Measurements from ENCODE around the gene NECTIN2.
"Not testable (repeated sequence)": the region's sequence is repeated elsewhere in the genome, so short reads cannot be mapped to it uniquely, and the experiment has no call there.

NECTIN2 gene

GRCh38 chr19:44851427-44851826 is 5.3 kb downstream of the NECTIN2 start:
- no peak for DNase-seq (ENCODE audit: low read depth in 2 of 2)

DNA sequence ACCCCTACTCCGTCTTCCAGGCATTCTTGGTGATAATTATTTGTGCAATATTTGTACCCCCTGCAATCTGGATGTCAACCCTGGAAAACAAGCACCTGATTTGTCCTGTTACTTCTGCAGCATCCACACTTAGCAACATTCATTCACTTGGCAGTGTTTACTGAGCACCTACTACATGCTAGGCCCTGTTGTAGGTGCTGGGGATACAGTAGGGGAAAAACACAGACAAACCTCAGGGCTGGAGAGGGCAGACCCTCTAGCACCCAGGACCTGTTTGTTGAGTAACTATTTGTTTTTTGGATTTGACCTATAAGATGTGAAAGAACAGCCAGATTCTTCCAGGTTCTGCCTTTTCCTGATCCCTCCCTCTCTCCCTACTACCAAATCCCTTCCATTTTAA is 9.5 kb downstream of the NECTIN2 start:
- DNase-seq (ENCODE audit: low read depth in 2 of 2) = no peak

- DNase-seq (ENCODE audit: low read depth in 2 of 2) = no peak
Measured at GRCh38 chr19:44856421-44857083, 10.5 kb downstream of the NECTIN2 start.

GRCh38 chr19:44857837-44858236 is 11.7 kb downstream of the NECTIN2 start:
- DNase-seq (ENCODE audit: low read depth in 2 of 2) = no peak

GRCh38 chr19:44861576-44861975 is 15.5 kb downstream of the NECTIN2 start:
- DNase-seq (ENCODE audit: low read depth in 2 of 2) = not testable (repeated sequence)

GRCh38 chr19:44863990-44864389 is 17.9 kb downstream of the NECTIN2 start:
- DNase-seq (ENCODE audit: low read depth in 2 of 2) = no peak

DNA sequence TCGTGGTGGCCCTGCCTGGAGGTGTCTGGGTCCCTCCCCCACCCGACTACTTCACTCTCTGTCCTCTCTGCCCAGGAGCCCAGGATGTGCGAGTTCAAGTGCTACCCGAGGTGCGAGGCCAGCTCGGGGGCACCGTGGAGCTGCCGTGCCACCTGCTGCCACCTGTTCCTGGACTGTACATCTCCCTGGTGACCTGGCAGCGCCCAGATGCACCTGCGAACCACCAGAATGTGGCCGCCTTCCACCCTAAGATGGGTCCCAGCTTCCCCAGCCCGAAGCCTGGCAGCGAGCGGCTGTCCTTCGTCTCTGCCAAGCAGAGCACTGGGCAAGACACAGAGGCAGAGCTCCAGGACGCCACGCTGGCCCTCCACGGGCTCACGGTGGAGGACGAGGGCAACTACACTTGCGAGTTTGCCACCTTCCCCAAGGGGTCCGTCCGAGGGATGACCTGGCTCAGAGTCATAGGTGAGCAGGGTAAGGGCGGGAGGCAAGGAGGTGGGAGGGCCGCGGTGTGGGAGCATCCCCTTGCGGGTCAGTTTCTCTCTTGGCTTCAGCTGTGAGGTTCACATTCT is 19.2 kb downstream of the NECTIN2 start:
- DNase-seq (ENCODE audit: low read depth in 2 of 2) = no peak

DNA sequence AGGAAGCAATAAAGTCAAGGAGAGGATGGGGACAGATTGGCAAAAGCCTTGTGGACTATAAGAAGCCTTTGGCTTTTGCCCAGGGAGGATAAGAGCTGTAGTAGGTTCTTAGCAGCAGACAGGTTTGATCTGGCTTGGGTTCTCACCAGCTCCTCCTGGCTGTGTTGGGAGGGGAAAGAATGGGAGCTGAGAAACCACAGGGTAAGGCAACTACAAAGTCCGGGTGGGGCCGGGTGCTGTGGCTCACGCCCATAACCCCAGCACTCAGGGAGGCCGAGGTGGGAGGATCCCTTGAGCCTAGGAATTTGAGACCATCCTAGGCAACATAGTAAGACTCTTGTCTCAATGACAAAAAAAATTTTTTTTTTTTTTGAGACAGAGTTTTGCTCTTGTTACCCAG is 20.6 kb downstream of the NECTIN2 start:
- no peak for DNase-seq (ENCODE audit: low read depth in 2 of 2)

- DNase-seq (ENCODE audit: low read depth in 2 of 2) = no peak
Measured at GRCh38 chr19:44867578-44867977, 21.5 kb downstream of the NECTIN2 start.

DNA sequence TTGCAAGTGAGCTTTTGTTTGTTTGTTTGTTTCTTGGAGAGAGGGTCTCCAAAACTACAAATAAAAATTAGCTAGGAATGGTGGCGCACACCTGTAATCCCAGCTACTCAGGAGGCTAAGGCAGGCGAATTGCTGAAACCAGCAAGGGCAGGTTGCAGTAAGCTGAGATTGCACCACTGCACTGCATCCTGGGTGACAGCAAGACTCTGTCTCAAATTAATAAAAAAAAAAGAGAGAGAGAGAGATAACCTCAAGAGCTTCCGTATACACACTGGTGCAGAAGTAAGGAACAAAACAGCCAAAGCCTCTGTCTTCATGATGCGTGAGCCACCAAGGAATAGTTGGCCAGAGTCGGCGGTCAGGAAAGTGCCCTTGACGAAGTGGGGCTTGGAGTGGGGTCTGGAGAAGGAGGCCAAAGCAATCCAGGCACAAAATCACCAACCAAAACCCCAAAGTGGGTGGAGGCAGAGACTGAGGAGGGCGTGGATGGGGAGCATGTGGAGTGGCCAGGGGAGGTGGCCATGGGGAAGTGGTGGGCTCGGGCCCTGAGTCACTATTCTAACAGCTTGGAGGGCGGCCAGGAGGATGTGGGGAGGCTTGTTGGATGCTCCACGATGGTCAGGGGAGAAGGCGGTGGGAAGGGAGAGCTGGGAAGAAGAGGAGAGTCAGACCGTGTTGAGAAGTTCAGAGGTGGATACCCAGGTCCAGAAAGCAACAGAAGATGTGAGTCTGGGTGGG is 23.8 kb downstream of the NECTIN2 start:
- no peak for DNase-seq (ENCODE audit: low read depth in 2 of 2)

- DNase-seq (ENCODE audit: low read depth in 2 of 2) = no peak
Measured at GRCh38 chr19:44871809-44872208, 25.7 kb downstream of the NECTIN2 start.

DNA sequence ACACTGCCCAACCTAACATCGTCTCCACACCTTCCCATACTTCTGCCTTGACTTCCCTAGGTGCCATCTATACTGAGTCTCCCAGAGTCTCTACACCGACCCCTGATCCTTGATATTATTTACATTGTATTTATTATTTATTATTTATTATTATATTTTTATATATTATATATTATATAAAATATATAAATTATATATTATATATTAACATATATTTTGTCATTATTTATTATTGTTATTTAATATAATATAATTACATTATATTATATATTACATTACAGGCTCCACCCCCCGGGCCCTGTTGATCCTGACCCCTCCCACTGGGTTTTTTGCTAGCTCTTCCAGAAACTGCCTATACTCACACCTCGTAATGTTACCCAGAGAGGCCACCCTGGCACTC is 26.6 kb downstream of the NECTIN2 start:
- no peak for DNase-seq (ENCODE audit: low read depth in 2 of 2)

- no peak for DNase-seq (ENCODE audit: low read depth in 2 of 2)
Measured at GRCh38 chr19:44874317-44874716, 28.2 kb downstream of the NECTIN2 start.

- no peak for DNase-seq (ENCODE audit: low read depth in 2 of 2)
Measured at GRCh38 chr19:44875666-44876451, 29.8 kb downstream of the NECTIN2 start.

DNA sequence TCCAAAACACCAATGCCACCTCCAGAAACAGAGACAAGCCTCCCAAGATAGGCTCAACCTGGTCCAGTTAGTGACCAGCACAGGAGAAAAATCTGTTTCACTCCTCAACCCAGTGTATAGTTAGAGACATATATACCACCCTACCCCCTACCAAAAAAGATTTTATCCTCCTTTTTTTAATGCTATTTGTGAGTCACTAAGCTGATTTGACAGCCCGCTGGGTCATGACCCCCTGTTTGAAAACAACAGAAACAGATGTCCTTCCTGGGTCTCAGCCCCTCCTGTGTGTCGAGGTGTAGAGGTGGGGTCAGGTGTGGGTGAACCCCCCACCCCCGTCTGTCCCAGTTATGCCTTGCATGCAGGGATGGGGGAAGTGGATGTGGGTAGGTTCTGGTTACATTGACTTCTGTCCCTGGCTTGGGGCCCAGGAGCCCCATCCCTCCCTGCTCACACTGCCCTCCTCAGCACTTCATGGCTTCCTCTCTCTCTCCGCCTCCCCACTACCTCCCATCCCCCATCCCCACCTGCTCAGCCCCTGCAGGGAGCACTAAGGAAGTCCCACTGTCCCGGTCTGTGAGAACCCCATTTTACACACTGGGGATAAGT is 30.9 kb downstream of the NECTIN2 start:
- no peak for DNase-seq (ENCODE audit: low read depth in 2 of 2)

DNA sequence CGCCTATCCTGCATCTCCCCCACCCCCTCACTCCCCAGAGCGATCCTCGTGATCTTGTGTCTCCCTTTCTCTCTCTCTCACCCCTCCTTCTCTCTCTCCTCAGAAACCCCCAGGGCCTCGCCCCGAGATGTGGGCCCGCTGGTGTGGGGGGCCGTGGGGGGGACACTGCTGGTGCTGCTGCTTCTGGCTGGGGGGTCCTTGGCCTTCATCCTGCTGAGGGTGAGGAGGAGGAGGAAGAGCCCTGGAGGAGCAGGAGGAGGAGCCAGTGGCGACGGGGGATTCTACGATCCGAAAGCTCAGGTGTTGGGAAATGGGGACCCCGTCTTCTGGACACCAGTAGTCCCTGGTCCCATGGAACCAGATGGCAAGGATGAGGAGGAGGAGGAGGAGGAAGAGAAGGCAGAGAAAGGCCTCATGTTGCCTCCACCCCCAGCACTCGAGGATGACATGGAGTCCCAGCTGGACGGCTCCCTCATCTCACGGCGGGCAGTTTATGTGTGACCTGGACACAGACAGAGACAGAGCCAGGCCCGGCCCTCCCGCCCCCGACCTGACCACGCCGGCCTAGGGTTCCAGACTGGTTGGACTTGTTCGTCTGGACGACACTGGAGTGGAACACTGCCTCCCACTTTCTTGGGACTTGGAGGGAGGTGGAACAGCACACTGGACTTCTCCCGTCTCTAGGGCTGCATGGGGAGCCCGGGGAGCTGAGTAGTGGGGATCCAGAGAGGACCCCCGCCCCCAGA is 32.2 kb downstream of the NECTIN2 start:
- DNase-seq (ENCODE audit: low read depth in 2 of 2) = no peak

DNA sequence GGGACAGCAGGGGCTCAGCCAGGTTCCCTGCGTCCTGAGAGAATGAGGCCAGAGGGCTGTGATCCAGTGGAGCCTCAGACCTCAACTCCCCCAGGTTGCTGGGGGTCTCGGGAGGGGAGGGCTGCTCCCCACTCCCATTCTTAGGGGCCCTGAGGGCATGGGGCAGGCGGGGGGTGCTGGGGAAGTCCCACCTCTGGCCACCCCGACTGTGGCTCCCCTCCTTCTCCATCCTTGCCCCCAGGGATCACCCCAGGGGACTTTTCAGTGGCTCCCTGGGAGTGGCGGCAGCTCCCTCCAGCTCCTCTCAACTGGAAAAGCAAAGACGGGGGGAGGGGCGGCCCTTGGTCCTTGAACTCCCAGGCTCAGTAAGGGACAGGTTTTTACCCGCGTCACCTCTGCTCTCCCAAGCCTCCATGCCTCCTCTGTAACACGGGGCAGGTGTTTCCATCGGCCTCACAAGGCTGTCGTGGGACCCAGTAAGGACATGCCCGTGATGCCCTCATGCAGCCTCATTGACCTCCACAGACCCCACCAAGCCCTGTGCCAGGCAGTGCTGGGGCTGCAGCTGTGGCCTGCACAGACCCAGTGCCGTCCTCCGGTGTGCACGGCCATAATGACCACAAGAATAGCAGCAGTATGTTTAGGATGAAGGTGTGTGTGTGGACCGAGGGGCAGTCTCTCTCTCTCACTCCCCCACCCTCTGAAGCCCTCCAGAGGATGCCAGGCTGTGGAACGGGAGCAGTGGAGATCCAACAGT is 33.4 kb downstream of the NECTIN2 start:
- DNase-seq (ENCODE audit: low read depth in 2 of 2) = no peak

DNA sequence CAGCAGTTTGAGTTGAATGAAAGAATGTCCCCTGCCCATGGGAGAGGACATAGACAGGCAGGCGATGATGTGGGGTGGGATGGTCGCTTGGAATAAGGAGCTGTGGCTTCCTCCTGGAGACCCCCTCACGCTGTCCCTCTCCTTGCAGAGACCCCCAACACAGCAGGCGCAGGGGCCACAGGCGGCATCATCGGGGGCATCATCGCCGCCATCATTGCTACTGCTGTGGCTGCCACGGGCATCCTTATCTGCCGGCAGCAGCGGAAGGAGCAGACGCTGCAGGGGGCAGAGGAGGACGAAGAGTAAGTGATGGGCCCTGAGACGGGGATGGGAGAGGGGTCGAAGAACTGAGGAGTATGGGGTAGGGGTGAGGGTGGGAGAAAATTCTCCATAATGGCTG is 36.0 kb downstream of the NECTIN2 start:
- DNase-seq (ENCODE audit: low read depth in 2 of 2) = no peak

- DNase-seq (ENCODE audit: low read depth in 2 of 2) = not testable (repeated sequence)
Measured at GRCh38 chr19:44882619-44883397, 36.7 kb downstream of the NECTIN2 start.

GRCh38 chr19:44883922-44884321 is 37.8 kb downstream of the NECTIN2 start:
- no peak for DNase-seq (ENCODE audit: low read depth in 2 of 2)

Measured in stimulated activated CD4-positive, alpha-beta T cell treated with anti-CD3 and anti-CD28 coated beads, Interleukin-1b, Interleukin-23, amount 100 ng/mL, for 4 hours (primary cell).